GM18508 (cell line): Measurements from ENCODE around the gene ART3.

Experiments
- ATAC-seq: cut with Tn5 transposase; IDR thresholded peaks from one replicate; pipeline ENCODE4 v1.9.1; 2021; ENCODE audit warnings: moderate number of reproducible peaks; ENCODE audit not compliant: insufficient read depth, unreplicated experiment

Gene ART3

GRCh38 chr4:76127754-76128153 is 53.2 kb downstream of the ART3 start:
- no peak for ATAC-seq

DNA sequence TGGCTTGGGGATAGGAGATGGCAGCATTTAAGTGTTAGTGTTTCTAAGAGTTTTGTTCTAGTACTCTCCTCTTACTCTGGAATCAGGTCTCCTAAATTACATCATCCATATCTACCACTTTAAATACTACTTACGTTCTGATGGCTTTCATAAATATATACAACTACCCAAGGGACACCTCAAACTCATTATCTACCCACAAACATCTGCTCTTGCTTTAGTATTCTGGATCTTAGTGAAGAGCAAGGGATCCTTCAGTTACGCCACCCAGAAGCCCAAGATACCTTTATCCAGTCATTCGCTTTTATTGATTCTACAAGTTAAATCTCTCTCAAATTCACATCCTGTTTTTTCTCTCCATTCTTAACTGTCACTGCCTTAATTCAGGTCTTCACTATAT is 66.7 kb downstream of the ART3 start:
- no peak for ATAC-seq

DNA sequence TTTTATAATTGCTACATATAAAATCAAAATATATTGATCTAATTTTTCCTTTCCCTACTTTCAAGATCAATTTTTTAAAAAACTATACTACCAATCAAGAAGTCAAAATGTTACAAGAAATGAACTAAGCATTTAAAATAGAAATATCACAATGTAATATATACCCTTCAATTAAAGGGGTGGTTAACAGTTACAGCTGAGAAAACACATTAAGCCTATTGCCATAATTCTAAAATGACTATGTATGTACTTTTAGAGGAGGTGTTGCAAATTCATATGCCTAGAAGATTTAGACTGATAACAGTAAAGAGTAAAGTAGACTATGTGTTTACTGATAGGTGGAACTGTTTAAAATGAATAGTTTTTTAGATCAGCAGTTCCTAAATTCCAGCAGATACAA is 70.0 kb downstream of the ART3 start:
- no peak for ATAC-seq

DNA sequence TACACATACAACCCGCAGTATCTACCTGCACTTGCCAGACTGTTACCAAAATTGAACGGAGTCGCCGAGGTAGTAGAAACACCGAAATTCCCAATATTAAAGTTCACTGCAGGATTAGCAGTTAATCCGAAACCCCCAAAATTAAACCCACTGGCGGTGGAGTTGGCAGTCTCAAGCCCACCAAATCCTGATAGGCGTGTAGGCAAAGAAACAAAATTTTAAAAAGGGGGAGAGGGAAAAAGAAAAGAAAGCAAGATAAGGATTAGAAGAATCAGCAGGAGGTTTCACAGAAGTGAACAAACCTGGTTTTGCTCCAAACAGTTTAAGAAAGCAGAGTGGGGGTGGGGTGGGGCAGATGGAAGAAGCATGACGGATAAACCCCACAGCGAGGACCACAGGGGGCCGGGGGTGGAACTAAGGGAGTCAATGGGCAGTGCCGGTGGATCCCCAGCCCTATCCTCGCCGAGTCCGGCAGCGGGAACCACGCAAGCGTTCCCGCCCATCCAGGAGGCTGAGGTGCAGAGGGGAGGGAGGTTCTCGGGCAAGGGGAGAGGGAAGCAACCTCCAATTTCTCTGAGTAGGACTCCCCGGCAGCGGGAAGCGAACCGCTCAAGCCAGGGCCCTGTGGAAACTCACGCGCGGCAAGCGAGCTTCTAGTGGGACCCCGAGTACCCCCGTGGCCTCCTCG is 73.1 kb downstream of the ART3 start:
- ATAC-seq: no peak

- peak; percentile 96 for ATAC-seq
Measured at GRCh38 chr4:76148142-76148865, 73.8 kb downstream of the ART3 start, which contains the start of gene NUP54. Gene NUP54, minus strand, starts transcription at chr4:76148397. Its CDS starts 23 bp downstream, at chr4:76148374.

DNA sequence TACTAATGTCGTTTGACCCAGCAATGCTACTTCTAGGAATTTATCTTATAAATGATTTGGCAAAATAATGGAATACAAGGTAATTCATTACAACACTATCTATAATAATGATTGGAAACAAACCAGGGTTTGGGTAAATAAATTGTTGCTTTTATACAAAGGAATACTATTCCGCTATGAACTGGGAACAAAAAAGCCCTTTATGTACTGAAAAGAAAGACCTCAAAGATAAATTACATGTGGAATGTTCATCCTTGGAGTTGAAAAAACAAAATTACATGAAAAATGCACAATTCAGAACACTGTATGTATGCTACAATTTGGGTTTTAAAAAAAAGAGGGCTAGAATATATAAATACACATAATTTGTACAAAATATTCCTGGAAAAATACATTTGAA is 78.8 kb downstream of the ART3 start:
- no peak for ATAC-seq

DNA sequence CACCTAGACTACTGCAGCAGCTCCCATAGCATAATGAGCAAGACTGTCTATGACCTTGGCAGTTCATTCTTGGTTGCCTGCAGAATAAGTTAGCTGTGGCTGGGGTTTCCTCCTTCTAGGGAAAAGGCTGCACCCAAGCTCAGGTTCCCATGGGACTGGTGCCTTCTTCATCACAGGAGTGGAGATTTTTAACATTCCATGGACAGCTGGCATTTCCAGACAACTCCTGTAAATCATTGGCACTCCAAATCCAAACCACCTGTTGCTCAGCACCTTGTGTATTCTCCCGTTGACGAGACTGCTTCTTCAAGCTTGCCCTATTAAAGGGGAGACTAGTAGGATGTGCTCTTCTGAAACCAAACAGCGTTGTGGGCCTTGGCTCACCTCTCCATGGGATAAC is 81.5 kb downstream of the ART3 start:
- ATAC-seq: no peak

GRCh38 chr4:76156635-76157034 is 82.1 kb downstream of the ART3 start:
- no peak for ATAC-seq

DNA sequence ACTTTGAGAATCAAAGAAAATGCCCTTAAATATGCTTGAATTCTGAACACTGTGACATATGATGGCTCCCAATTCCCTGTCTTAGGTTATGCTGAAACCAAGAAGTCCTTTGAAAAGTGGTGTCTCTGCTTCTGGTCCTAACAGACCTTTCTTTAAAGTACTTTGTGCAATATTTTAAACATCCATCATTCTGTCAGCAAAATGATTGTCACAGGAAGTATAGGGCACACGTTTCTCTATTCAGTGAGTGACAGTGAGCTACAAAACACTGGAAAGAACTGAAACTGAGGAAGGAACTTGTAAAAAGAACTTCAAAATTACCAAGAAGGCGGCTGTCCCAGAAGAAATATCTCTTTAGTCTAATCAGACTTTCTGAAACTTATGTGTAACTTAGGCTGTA is 85.8 kb downstream of the ART3 start:
- ATAC-seq: no peak
